ENCODE measurements around the gene CSNK2A3.
"Not testable (repeated sequence)": the region's sequence is repeated elsewhere in the genome, so short reads cannot be mapped to it uniquely, and the experiment has no call there.

Gene CSNK2A3

GRCh38 chr11:11378184-11378940, 25.3 kb upstream of the CSNK2A3 start:
- DNase-seq: no peak

DNA sequence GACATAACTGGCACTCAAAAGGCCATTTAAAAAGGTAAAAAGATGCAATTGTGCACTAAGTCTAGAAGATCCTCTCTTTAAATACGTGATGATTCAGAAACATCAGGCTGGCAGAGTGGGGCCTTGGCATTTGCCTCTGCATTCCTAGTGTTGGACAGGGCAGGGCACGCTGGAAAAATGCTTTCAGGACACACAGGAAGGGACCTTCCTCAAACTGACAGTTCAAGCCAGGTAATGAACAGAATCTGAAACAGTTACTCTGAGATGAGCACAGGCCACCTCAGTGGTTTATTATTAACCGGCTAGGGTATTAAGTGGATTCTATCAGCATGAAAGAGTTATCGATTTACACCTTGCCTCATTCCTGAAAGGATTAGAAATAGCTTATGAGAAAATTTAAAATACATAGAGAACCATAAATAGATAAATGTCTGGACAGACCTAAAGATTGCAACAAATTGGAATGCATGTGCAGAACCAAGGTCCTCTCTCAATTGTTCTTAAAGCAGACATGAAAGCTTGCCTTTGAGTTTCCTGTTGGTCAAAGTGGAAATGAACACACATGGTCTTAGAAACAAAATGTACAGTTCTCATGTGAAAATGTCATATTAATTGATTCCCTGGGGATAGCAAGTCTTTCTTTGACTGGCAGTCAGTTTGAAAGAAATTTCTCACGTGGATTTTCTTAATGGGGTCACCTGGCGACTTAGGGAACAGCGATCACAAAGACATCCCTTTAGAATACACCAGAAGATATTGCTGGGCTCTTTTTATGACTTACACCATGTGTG, 21.5 kb upstream of the CSNK2A3 start:
- DNase-seq: no peak

GRCh38 chr11:11373934-11374333, 20.9 kb upstream of the CSNK2A3 start:
- no peak for DNase-seq

DNA sequence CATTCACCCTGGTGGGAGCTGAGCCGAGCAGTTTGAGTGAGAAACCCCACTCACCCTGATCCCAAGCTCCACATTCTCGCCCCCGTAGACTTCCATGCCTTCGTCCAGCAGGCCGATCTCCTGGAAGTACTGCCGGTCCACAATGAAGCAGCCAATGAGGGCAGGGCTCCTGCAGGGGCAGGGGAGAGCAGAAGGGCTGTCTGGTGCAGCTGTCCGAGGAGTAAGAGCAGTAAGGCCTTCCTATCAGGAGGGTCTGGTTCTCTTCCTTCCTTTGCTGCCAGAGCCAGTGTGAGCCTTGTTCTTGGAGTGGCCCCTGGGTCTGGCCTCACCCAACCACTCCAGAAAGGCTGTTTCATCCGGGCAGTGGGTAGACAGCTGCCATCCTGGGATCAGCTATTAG, 19.4 kb upstream of the CSNK2A3 start:
- DNase-seq: no peak

DNA sequence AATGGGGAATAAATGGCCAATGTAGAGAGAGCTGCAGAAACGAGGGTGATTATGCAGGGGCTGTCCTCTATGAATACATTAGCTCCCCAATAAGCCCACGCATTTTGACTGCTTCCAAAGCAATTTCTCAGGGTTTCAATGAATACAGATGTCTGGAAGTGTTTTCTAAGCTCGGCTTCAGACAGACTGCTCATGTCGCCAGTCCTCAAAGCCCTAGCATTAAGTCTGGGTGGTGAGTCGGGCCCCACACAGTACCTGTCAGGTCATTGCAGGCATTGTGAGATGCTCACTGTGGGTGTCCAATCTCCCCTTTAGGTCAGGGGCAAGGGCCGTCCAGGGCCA, 17.9 kb upstream of the CSNK2A3 start:
- no peak for DNase-seq

DNA sequence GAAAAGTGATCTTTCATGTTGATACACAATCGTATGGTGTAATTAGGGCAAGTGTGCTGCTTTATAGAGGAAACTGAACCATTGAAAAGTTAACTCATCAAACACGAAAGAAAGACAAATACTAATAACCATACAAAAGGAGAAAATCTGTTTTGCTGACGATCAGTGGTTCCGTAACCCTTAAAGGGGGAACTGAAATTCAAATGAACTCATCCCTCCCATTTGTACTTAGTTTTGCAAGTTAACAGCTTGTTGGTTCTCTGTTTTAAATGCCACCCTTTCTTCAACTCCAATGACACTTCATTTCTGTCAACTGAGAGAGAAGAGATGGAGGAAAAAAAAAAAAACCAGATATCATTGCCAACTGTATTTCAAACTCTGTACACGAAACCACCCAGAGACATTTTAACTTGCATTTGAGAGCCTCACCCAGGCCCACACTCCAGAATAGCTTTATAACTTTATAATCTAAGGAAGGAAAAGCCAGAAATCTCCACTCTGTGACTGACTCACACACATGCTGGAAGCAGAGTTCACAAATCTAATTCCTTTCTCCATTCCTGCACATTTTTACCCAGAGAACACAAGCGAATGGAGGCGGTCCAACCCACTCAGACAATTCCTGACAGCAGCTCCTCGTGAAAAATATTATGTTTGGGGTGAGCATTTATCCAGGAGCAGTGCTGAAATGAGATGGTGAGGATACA, 17.4 kb upstream of the CSNK2A3 start:
- no peak for DNase-seq

DNA sequence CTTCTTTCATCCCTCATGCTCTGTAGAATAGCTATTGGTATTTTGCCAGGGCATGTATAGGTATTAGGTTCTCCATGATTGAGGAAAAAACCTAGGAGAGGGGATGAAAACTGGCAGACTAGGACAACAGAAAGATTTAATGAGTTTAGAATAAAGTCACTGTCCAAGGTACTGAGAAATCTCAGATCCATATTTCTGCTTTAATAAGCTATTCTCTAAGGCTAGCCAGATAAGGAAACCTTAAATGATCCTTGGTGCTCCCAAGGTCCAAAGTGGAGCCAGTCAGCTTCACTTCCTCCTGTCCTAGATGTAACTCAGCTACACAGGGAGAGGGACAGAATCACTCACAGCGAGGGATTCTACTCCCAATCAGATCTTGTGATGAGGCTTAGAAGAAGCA, 13.7 kb upstream of the CSNK2A3 start:
- DNase-seq: no peak

DNA sequence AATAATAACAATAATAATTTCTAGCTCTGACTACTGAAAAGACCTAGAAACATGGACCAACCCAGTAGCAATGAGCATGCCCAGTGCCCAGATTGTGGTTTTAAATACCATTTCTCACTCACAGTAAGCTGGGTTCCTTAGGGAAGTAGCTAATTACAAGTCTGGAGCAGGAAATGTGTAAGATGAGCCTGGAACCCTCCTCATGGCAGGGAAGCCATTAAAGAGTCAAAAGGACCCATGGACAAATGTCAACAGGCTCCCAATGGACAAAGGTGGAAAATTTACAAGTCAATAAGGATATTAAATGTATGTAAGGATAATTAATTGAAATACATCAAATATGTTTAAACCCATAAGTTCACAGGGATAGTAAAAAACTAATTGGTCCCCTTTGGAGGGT, 10.6 kb upstream of the CSNK2A3 start:
- no peak for DNase-seq

DNA sequence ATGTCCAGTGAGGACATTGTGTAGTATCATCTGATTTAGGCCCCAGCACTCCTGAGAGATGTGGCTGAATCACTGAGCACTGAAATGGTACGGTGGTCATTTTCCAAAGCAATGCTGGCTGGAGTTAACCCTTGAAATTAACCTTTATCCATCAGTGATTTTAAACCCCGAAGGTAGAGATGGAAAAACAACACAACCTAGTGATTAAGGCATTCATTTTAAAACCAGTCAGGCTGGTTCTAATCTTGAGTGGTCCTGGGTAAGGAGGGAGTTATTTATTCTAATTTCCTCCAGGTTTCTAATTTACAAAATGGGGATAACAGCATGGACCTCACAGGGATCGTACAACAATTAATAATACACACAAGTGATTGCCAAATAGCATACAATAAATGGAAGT, 6.6 kb upstream of the CSNK2A3 start:
- DNase-seq: no peak

GRCh38 chr11:11356842-11357241, 3.8 kb upstream of the CSNK2A3 start:
- DNase-seq: no peak

DNA sequence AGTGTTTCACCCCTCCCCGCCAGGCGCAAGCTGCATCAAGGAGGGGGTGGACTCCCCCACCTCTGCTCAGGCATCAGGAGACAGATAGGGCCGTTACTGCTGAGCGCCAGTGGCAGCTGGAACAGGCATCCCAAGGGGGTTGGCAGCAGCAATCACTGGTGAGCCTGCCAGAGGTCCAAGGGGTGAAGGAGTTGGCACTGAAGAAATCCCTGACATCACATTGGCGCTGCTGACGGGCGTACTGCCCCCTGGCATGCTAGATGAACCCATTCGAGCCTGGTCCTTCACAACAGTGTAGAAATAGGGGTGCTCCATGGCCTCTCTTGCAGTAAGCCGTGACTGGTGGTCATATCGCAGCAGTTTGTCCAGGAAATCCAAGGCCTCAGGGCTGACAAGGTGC, 1.2 kb downstream of the CSNK2A3 start:
- DNase-seq: not testable (repeated sequence)

DNA sequence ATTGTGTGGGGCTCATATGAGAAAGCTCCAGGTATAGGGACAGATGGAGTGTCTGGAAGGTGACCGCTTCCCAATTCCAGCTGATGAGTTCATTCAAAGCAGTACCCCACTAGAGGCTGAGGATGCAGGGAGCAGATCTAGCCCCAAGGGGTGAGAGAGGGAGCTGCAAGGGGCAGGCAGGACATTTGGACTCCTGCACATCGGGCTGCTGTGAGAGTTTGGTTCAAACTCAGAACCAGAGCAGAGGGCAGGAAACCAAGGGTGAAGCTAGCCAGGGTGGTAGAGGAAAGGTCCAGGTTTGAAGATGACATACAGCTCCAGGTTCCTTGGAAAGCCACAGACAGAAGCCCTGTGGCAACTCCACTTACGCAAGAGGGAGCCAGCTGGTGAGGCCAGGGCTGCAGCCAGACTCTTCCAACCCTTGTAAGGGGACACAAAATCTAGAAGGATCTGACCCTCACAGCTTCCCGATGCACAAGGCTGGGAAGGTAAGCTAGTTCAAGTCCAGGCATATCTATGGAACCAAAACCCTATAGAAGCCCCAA, 1.9 kb downstream of the CSNK2A3 start:
- DNase-seq: no peak

DNA sequence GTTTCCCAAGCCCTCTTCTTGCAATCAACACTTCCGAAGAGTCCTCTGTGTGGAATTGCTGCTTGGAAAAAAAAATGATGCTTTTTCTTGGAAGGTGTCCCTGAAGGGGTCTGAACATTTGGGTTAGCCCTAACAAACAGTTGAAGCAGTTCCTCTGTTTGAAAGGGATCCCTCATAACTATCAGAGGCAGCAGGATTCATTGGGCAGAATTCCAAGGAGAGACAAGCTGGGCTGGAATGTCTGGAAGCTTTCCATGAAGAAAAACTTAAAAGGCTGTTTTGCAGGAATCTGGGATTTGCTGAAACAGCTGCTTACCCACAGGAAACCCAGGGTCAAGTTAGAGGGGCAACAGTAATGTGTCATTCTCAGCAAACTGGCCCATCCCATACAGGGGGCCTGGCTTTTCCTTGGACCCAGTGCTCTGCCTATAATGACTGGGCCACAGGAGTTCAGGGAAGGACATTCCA, 3.1 kb downstream of the CSNK2A3 start:
- no peak for DNase-seq

DNA sequence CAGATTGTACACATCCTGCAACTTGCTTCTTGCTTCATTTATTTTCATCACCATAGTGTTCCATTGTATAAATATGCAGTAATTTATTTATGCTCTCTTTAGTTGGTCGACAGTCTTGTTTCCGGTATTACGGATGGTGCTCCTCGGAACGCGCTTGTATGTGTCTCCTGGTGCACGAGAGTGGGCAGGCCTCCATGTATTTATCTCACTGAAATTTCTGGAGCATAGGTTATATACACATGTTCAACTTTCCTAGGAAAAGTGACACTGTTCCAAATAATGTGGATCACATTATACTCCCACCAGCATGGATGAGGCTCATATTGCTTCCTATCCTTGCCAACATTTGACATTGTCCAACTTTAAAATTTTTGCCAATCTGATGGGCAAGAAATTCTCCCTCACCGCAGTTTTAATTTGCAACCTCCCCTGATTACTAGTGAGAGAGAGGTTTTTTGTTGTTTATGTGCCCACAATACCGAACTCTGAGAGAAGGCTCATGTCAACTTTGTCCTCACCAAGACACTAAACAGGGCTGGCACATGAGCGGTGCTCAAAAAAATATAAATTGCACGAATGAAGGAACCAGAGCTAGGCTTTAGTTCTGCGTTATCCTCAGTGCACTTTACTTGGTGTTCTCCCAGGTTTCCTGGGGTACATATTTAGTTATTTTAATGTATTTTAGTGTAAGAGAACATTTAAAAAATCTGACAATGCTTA, 3.8 kb downstream of the CSNK2A3 start:
- no peak for DNase-seq

DNA sequence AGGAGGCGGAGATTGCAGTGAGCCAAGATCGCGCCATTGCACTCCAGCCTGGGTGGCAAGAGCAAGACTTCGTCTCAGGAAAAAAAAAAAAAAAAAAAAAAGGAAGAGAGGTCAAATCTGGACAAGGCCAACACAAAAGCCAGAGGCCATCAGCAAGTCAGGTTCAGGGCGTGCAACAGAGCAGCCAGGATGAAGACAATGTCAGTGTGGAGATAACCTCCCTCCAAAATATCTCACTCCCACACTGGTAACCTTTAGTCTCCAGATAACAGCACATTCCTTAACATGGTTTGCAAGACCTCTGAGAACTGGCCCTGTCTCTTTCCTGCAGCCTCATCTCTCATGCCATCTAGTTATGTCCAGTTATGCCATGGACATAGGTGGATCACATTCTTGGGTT, 4.7 kb downstream of the CSNK2A3 start:
- DNase-seq: no peak

DNA sequence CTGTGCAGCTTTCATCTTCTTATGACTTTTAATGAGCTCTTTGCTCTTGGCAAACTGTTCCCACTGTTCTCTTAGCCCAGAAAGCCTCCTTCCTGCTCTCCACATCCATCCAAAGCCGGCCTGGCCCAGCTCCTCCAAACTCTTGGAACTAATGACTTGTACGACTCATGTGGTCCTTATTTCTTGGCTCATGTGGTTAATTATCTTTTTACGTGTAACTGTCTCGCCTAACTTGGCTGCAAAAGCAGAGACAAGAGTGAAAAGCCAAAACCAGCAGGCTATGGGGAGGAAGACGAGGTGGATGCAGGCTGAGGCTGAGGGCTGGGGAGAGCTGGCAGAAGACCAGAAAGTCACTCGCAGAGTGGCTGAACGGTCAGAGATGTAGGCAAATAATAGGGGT, 5.5 kb downstream of the CSNK2A3 start:
- DNase-seq: no peak

- no peak for DNase-seq
These were observed 6.7 kb downstream of the CSNK2A3 start for GRCh38 chr11:11346303-11346702.

- DNase-seq: no peak
These were observed 8.0 kb downstream of the CSNK2A3 start for GRCh38 chr11:11345099-11345498.

- no peak for DNase-seq
These were observed 9.0 kb downstream of the CSNK2A3 start for GRCh38 chr11:11344045-11344444.

GRCh38 chr11:11338304-11338703, 14.7 kb downstream of the CSNK2A3 start:
- DNase-seq: no peak

GRCh38 chr11:11336664-11337063, 16.4 kb downstream of the CSNK2A3 start:
- DNase-seq: no peak

DNA sequence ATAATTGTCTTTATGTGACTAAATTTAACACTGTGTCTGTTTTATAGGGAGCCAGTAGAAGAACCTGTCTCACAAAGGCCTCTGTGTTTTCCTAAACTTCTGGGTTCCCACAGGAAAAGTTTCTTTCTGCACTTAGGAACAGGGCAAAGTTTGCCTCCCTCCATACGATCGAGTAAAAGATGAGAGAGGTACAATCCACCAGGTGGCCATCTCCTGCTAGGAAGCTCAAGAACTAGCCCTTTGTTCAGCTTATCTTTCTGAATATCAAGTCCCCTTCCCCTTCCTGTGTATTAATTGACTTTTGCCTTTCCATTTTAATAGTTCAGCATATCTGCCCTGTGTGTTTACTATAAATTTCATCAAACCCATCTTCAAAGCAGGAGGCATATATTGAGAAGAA, 18.0 kb downstream of the CSNK2A3 start:
- DNase-seq: no peak

- DNase-seq: no peak
These were observed 18.4 kb downstream of the CSNK2A3 start for GRCh38 chr11:11334607-11335006.

Data from NCI-H1930 (cell line).